NCI-H2227 treated with DMSO at 0.1 percent for 48 hours (cell line): Measurements from ENCODE around the gene SH3GL1.

Experiments
- DNase-seq: peaks from one replicate; lab custom pipeline; 2025; lab: John Stamatoyannopoulos, UW

SH3GL1 gene

DNA sequence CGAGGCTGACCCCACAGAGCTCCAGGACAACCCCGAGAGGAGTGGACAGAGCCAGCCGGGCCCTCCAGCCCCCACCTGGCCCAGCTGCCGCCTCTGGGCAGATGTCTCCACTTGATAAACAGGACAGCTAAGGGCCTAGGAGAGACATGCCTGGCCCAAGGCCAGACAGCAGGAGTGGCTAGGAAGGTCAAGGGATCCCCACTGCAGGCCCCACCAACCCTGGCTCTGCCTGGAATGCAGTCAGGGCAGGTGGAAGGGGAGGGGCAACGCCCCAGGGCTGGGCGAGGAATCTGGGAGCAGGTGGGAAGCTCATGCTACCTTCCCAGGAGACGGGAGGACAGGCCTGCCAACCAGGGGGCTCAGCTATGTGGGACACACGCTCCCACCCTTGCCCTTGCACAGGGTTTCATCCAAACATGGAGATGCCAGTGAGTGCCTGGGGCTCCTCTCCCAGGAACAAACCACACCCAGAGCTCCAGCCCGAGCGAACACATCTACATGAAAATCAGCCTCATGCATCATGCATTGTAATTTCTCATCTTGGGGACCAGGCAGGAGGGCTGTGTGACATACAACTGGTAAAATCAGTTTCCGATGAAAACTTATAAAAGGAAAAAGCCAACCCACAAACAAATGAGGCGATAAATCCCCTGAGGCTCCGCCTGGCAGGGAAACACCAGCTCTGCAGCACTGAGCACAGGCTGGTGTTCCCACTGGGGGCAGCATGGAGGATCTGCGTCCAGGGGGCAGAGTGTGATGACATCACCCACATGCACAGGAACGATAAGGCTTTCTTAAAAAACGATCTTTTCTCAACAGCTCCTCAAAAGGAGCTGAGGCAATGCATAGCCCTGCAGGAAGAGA is 25.0 kb downstream of the SH3GL1 start:
- DNase-seq, result no peak

DNA sequence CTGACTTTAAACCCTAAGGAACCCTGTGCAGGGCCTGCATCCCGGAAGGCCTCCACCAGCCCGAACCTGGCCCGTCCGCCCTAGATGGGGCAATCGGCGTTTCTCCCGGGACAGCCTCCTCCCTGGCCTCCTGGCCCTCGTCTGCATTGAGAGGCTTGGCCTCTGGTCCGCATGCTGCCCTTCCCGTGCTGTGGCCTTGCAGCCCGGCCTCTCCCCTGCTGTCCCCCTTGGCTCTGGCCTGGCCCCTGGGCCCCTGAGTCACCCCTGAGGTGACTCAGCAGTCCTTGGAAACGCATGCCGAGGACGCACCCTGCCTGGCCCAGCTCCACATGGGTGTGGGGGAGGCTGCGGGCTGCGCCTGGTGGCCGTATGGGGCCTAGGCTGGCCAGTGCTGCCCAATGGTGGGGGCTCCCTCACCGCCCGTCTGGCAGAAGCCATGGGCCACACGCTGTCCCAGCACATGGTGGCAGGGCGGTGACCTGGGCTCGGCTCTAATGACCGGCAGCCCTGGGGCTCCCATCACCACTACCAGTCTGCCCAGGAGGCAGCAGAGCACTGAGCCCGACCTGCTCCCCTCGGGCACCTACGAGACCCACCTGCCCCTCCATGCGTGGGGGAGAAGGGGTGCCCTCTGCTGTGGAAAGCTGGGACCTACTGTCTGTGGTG is 25.7 kb downstream of the SH3GL1 start:
- no peak for DNase-seq

DNA sequence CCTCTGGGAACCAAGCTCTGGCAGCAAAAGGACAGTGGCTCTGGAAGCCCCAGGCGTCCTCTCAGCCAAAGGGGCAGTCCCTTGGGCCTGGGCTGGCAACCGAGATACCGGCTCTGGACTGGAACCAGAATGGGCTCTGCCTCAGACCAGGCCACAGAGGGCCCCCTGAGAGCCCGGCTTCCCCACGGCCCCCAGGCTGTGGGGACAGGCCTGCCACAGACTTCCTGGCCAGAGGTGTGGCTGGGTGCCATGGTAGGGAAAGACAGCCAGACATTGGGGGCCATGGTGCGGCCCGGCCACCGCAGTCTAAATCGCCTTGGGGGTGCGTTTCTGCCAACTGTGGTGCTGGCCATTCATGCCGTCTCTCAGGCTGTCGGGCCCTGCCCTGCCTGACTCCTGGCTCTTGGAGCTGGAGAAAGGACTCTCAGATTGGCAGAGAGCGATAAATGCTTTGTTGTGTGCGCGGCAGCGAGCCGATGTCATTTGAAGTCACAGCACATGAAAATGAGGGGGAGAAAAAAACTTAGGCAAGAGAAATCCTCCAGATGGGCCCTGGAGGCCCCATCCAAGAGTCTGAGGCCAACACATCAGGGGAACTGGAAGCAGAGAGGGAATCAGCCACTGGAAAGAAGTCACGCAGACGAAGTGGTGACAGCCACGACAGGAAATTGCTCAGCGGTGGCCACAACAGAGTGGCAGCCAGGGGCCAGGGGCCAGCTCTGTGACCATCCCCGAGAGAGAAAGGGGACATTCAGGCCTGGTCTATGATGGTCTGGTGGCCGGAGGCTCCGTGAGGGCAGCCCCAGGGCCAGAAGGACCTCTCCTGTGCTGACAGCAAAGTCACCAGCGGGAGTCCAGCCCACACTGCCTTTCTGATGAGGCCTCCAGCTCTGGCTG is 26.5 kb downstream of the SH3GL1 start:
- DNase-seq, result no peak

DNA sequence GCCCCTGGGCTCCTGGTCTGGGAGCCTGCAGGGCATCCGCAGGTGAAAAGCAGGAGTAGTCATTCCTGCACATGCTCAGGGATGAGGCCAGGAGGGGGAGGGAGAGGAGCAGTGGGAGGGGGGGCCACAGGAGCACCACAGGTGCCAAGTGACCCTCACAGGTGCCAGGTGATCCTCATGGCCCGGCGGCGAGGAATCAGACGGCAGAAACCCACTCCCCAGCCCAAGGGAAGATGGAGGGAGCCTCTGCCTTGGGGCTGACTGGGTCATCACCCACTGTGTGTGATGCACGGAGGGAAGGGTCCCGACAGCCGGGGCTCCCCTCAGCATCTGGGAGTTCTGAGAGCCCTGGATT is 27.4 kb downstream of the SH3GL1 start:
- DNase-seq, result no peak

DNA sequence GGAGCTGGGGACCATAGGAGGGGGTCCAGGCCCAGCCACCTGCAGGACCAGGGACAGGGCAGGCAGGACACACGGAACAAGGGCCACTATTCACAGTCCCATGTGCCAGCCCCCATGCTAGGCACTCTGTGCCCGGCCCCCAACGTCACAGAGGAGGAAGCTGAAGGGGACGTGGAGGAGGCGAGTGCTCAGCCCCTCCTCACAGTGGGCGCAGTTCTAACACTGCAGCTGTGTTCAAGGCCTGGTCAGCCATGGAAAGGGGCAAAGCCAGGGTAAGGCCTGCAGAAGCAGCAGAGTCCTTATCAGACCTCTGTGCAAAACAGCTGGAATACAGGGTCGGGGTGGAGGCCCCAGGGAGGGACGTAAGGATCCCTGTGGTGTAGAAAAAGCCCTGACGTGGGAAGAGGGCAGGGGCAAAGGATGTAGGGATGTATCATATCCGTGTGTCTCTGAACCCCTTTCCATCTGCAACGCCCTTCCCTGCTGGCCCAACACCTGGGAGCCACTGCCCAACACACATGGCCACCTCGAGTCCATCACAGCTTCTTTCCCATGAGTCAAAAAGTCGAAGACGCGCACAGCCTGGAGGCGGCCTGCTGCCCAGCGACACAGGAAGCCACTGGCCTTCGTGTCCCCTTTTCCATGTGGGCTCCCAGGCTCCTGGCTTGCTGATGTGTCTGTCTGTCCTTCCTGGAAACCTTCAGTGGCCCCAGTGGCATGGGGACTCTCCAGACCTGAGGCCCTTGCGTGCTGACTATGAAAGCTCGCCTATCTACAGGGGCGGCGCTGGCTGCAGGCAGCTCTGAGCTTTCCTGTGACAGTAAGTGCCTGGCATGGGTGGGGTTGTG is 28.0 kb downstream of the SH3GL1 start:
- DNase-seq, result no peak

DNA sequence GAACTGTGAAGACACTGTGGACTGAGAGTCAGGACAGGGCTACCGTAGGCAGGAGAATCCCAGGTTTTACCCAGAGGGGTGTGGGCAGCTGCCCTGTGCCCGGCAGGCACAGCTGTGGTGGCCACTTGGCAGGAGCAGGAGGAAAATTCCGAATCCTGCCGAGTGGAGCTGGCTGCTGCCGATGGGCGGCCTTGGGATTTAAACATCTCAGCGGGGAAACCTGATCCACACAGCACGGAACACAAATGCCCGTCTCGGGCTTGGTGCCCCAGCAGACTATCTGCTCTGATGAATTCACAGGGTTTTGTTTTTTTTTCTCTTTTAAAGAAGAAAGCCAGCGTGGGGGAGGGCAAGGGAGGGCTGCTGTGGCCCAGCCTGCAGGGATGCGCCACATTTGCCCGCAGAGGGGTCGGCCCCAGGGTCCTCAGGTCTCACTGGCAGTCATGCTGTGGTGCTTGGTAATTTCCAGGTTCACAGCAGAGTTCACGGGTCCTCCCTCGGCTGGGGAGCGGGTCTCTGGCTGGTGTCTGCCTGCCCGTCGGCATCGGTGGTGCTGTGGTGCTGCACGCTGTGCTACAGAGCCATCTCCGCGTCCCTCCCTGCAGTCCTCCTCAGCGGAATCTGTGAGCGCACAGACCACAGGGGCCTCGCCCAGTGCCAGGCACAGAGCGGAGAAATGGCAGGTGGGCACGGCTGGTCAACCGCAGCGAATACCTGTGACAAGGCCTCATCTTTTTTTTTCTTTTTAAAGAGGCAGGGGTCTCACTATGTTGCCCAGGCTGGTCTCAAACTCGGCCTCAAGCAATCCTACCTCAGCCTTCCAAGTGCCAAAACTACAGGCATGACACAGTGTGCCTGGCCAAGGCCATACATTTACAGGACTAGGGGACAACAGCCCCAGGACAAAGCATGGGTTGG is 28.8 kb downstream of the SH3GL1 start:
- no peak for DNase-seq

DNA sequence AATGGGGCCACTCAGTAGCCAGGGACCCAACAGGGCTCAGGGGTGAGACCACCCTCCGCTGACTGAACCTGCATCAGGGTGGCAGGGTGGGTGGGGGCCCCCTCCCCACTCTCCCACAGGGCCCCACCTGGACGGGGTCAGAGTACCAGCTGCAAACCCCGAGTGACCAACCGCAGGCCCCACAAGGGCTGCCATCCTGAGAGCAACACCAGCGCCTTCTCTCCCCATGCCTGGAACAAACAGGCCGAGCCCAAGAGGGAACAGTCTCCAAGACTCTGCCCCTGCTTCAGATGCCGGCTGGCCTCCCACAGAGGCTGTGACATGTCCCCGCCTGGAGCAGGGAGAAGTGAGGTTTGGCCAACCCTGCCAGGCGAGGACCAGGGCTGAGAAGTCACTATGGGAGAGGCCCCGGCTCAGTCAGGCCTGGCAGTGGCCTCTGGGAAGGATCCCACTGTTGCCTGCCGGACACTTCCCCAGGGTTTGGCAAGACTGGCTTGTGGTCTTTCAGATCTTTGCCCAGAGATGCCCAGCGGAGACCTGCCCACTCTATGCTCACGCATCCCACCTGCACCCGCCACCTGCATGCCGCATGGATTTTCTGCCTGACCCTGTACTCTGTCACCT is 29.8 kb downstream of the SH3GL1 start:
- DNase-seq, result no peak

DNA sequence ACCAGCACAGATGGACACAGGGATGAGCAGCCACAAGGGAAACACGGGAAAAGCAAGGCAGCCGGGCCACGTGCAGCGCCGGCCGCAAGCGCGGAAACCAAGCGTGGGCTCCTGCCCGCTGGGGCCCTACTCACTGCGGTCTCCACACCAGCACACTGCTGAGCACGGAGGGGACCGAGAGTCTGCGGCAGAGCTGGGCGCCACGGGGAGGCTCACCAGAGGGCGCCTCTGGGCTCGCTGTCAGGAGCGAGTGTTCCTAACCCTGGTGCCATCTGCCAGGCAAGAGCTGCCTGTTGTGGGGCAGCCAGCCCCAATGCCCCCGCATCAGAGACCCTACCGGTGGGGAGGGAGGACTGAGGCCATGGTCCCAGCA is 30.5 kb downstream of the SH3GL1 start:
- DNase-seq, result no peak

DNA sequence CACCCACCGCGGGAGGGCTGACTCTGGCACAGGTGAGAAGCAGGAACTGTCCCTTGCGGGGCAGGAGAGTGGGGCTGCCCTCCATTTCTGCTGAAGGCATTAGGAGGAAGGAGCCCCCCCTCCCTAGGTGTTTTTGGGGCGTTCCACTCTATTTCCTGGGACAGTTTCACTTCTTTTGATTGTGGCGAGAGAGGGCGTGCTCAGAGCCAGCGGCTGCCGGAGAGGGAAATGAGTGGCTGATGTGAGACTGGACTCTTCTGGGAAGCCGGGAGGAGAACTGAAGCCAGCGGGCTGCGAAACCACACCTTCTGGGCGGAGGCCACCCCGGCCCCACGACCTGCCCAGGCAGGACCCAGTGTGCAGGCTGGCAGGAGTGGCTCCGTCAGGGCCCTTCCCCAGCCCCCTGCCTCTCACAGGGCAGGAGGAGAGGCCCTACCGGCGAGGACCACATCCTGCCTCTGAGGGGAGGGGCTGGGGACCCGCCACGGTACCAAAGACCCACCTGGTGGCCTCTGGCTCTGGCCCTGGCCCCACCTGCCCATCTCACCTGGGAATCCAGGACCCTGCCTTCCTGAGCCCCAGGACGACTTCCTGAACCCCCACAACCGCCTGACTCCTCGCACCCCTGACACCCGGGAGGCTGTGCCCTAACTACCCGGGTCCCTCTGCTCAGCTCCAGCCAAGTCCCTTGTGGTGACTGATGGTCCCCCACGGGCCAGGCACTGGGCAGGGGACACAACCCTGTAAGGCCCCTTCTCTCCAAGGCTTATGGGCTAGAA is 31.0 kb downstream of the SH3GL1 start:
- no peak for DNase-seq

DNA sequence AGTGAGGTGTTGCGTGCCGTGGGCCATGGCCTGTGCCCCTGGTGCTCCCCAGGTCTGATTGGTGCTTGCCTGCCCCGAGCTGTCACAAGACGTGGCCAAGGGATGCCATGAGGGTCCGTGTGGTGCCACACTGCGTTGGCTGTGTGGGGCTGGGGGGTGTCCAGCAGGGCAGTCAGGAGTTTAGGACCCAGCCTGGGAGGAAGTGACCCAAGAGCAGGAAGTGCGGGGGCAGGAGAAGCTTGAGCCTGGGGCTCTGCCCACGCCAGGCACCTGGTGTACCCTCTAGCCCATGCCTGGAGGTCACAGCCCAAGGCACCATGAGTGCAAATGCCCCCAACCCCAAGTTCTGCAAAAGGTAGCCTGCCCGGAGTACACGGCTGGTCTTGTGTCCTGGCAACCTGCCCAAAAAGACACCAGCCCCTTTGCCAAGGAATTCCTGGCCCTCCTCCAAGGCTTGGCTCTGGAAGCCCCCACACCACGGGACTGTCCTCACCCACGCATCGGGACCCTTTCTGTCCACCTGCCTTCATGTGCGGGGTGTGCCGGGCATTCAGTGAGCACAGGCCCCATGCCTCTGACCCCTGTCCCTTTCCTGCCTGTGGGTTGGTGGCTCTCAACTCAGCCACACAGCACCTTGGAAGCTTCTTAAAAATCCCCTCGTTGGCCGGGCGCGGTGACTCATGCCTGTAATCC is 32.1 kb downstream of the SH3GL1 start:
- DNase-seq, result no peak

DNA sequence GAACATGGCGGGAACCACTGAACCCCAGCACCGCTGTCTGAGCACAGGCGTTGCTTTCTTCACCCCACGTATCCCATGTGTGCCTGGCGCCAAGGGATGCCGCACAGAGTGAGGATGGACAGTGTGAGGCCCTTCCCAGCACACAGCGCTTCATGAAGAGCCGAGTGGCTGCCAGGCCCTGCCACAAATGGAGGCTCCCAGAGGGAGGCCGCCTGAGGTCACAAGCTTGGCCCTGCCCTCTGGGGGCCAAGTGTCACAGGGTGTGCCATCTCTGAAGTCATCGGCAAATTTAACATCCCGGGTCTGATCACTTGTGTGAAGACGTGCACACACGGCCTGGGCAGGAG is 32.6 kb downstream of the SH3GL1 start:
- no peak for DNase-seq

DNA sequence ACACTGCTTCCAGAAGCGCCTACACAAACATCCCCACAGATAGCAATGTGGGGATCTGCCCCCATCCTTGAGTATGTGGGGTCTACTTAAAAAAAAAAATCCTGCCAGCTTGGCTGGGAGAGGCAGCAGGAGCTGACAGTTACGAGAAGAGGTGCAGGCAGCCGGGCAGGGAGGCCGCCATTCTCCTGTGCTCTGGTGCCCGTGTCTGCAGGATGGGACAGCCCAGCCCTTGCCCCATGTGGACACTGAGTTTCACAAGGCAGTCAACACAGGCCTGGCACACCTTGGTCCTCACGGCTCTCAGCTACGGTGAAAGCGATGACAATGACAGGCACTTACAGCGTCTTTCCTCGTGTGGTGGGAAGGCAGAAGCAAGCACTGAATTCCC is 33.0 kb downstream of the SH3GL1 start:
- no peak for DNase-seq

DNA sequence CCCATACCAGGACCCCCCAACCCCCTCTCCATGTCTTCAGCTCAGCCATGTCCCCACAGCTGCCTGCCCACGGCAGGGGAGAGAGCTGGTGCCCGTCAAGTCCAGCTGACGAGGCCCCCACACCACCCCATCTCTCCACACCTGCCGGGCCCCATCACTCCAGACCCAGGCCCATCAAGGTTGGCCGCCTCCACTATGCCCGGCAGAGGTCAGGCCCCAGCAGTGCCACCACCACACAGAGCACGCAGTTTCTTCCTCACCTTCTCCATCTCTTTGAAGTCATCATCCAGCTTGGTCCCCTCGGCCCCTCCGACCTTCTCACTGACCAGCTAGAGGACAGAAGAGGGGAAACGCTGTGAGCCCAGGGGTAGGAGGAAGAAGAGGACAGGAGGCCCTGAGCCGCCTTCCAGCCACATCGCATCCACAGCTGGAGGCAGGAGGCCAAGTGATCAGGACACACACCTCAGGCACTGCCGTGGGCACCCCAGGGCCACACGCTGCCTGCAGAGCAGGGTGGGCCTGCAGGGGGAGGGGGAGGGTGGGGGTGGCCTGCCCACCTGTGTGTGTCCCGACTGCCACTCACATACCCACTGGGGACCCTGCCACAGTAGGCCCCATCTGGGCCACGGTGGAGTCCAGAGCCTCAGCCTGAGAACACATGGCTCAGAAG is 33.5 kb downstream of the SH3GL1 start:
- DNase-seq, result no peak

DNA sequence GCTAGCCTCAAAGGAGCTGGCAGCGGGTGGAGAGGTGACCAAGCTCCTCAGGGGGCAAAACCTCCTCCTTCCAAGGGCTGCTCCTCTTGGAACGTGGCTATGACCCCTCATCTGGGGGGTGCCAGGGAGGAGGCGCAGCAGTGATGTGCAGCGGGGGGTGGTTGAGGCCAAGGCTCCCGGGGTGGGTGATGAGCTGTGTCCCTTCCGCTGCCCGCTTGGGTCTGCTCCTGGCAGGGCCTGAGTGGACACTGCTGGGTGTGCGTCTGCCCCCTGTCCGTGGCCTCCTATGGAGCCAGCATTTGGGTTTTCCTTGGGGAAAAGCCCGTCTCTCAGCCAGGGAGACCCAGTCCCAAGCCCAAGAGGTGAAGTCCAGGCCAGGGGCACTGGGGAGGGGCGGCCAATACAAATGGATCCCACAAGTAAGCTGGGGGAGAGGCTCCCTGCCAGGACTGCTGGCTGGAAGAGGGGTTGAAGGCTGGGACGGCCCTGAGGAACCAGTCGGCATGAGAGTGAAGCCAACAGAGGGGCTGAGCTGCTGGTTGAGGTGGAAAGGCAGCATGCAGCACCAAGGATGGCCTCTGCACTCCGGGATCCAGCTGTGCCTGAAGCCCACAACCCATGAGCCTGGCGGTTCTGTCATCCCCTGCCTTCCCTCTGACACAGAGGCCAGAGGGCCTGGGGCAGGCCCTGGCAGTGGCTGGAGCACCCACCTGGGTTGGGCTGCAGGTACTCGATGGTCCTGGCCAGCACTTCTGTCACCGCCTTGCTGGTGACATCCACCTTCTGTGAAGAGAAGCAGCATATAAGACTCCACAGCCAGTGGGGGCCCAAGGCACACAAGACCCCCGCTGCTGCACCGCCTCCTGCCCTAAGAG is 34.3 kb downstream of the SH3GL1 start:
- no peak for DNase-seq

DNA sequence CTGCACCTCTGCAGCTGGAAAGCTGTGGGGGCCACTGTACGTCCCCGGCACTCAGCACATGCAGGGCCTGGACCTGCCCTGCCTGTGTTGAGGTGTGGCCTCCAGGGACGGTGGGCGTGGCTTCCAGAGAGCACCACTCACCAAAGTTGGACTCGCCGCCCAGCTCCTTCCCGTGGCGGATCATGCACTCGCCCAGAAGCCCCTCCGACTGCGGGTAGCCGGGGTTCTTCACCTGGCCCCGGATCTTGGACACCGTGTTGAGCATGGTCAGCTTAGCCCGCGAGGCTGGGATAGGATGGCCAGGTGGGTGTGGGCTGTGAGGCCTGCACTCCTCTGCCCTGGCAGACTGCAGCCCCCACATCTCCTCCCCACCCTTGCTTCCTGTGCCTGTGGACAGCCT is 35.0 kb downstream of the SH3GL1 start:
- DNase-seq, result no peak

DNA sequence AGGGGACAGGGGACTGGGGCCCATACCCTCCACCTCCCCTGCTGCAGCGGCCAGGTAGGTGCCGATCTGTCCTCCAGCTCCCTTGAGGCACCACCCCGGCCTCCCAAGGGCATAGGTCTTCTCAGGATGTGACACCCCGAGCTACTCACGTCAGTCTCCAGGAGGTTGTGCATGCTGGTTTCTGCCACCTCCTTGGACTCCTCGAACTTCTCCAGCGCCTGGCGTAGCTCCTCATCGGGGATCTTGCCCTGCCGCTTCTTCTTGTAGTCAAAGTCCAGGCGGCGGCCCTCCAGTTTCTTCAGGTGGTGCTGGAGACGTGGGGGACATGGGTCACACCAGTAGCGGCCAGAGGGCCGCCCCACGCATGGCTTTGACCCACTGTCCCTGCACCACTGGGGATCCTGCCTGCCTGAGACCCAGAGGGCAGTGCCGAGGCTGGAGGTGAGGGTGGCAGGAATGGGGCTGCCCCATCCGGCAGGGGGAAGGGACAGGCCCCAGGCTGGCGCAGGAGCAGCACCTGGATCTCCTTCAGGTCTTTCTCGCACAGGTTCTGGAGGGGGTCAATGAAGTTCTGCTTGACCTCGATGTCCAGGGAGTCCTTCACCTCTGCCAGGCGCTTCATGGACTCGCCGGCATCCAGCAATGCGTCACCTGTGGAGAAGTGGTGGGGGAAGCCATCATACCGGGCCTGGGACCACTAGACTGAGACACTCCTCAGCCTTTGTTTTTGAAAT is 36.6 kb downstream of the SH3GL1 start:
- no peak for DNase-seq
